NT2/D1 (cell line): ENCODE results near the gene POLD4.
A peak's percentile ranks its signal among the peaks of the same experiment; 100 is the strongest.

ENCODE experiments used
- DNase-seq: peaks from one replicate; pipeline ENCODE4 v3.0.0-alpha.2; 2011; ENCODE audit warnings: low read depth, low spot score
- H3K27me3 ChIP-seq: 2 replicates; pipeline ENCODE4 v1.6.0; 2011; ENCODE audit warnings: mild to moderate bottlenecking; ENCODE audit not compliant: insufficient read length, insufficient read depth
- H3K36me3 ChIP-seq: 2 replicates; pipeline ENCODE4 v1.6.1; 2011; ENCODE audit warnings: mild to moderate bottlenecking, low read length, mixed read lengths; ENCODE audit not compliant: insufficient read depth, insufficient read length
- H3K4me1 ChIP-seq: 2 replicates; pipeline ENCODE4 v1.5.1; 2011; ENCODE audit not compliant: insufficient read depth, insufficient read length
- H3K4me3 ChIP-seq: 2 replicates; pipeline ENCODE4 v1.5.1; 2011; ENCODE audit warnings: low read depth; ENCODE audit not compliant: insufficient read length
- H3K9ac ChIP-seq: 2 replicates; pipeline ENCODE4 v1.6.0; 2011; ENCODE audit warnings: low read depth; ENCODE audit not compliant: insufficient read length
- H3K9me3 ChIP-seq: 2 replicates; pipeline ENCODE4 v1.5.1; 2011; ENCODE audit warnings: mild to moderate bottlenecking, low read length; ENCODE audit not compliant: insufficient read depth
- SUZ12 ChIP-seq: IDR thresholded peaks from 2 replicates; pipeline ENCODE4 v1.6.1; 2011; ENCODE audit not compliant: insufficient read length, insufficient read depth; ENCODE audit errors: extremely low read depth
- YY1 ChIP-seq: IDR thresholded peaks from 2 replicates; pipeline ENCODE4 v1.6.1; 2011; ENCODE audit not compliant: insufficient read length, insufficient read depth
- ZNF274 ChIP-seq: IDR thresholded peaks from 2 replicates; pipeline ENCODE4 v1.6.1; 2011; ENCODE audit warnings: mild to moderate bottlenecking, low read depth, low read length

The POLD4 gene

GRCh38 chr11:67398661-67399563 lies 45.6 kb upstream of the POLD4 start:
- Histone ChIP-seq H3K4me3 (no peak overlapping the region), H3K4me1 (peaks cover 26% of the 10 kb centered on the region), H3K27me3 (no peaks in the 10 kb centered on the region), H3K9ac (peak overlapping the region; percentile 17), H3K36me3 (peaks cover 62% of the 10 kb centered on the region), H3K9me3 (no peaks in the 10 kb centered on the region)
- no peak for TF ChIP-seq SUZ12
- no peak for TF ChIP-seq YY1
- TF ChIP-seq ZNF274, result no peak
- no peak for DNase-seq

GRCh38 chr11:67397986-67398660 lies 44.8 kb upstream of the POLD4 start:
- TF ChIP-seq SUZ12 (no peak), YY1 (no peak), ZNF274 (no peak)
- Histone ChIP-seq H3K4me3 (no peak overlapping the region), H3K9ac (no peak overlapping the region), H3K36me3 (peaks cover 70% of the 10 kb centered on the region), H3K9me3 (no peaks in the 10 kb centered on the region), H3K27me3 (no peaks in the 10 kb centered on the region), H3K4me1 (peaks cover 25% of the 10 kb centered on the region)
- DNase-seq, result no peak

GRCh38 chr11:67397536-67397935 lies 44.2 kb upstream of the POLD4 start:
- H3K4me3 ChIP-seq, result no peak overlapping the region
- no peak for DNase-seq
- peak overlapping the region; percentile 33 for H3K9ac ChIP-seq
- no peak for TF ChIP-seq SUZ12
- TF ChIP-seq ZNF274, result no peak
- H3K4me1 ChIP-seq, result peaks cover 24% of the 10 kb centered on the region
- no peaks in the 10 kb centered on the region for H3K9me3 ChIP-seq
- peaks cover 74% of the 10 kb centered on the region for H3K36me3 ChIP-seq
- peaks cover 2% of the 10 kb centered on the region for H3K27me3 ChIP-seq

- DNase-seq, result no peak
- no peak for TF ChIP-seq SUZ12
- no peak for TF ChIP-seq YY1
- no peak for TF ChIP-seq ZNF274
- H3K4me1 ChIP-seq, result peaks cover 23% of the 10 kb centered on the region
- no peak overlapping the region for H3K9ac ChIP-seq
- H3K27me3 ChIP-seq, result peaks cover 7% of the 10 kb centered on the region
- peaks cover 74% of the 10 kb centered on the region for H3K36me3 ChIP-seq
- H3K9me3 ChIP-seq, result no peaks in the 10 kb centered on the region
- no peak overlapping the region for H3K4me3 ChIP-seq
Measured at GRCh38 chr11:67396587-67397389, 43.4 kb upstream of the POLD4 start.

GRCh38 chr11:67396259-67396581 lies 42.9 kb upstream of the POLD4 start:
- peaks cover 23% of the 10 kb centered on the region for H3K4me1 ChIP-seq
- H3K9ac ChIP-seq, result no peak overlapping the region

GRCh38 chr11:67395555-67396258 lies 42.4 kb upstream of the POLD4 start:
- H3K9ac ChIP-seq, result no peak overlapping the region
- no peaks in the 10 kb centered on the region for H3K9me3 ChIP-seq

More at GRCh38 chr11:67396259-67396581, 42.9 kb upstream of the POLD4 start:
- peaks cover 7% of the 10 kb centered on the region for H3K27me3 ChIP-seq
- TF ChIP-seq SUZ12 (no peak), ZNF274 (no peak), YY1 (no peak)
- no peak overlapping the region for H3K4me3 ChIP-seq
- H3K36me3 ChIP-seq, result peaks cover 74% of the 10 kb centered on the region
- DNase-seq, result no peak
- H3K9me3 ChIP-seq, result no peaks in the 10 kb centered on the region

More at GRCh38 chr11:67395555-67396258, 42.4 kb upstream of the POLD4 start:
- Histone ChIP-seq H3K4me3 (no peak overlapping the region), H3K4me1 (peaks cover 23% of the 10 kb centered on the region), H3K36me3 (peaks cover 73% of the 10 kb centered on the region), H3K27me3 (peaks cover 7% of the 10 kb centered on the region)
- no peak for DNase-seq
- TF ChIP-seq YY1 (no peak), ZNF274 (no peak), SUZ12 (no peak)
